H54 (cell line): ENCODE measurements around the gene HTRA3.

ENCODE experiments used
- DNase-seq: peaks from one replicate; pipeline ENCODE4 v3.0.0; 2011; ENCODE audit warnings: low spot score, mixed read lengths; ENCODE audit not compliant: insufficient read length
- FAIRE-seq: peaks from 3 replicates; lab custom pipeline; 2011; peaks lifted over from hg19 to GRCh38; lab: Jason Lieb, UNC
- POLR2A ChIP-seq: IDR thresholded peaks from 2 replicates; pipeline ENCODE4 v1.6.1; 2011; ENCODE audit warnings: low read depth, mild to moderate bottlenecking, low read length

Gene HTRA3

GRCh38 chr4:8287343-8288280, 18.1 kb downstream of the HTRA3 start:
- DNase-seq (no peak), FAIRE-seq (no peak)

GRCh38 chr4:8289151-8289750, 19.7 kb downstream of the HTRA3 start:
- DNase-seq = no peak
- FAIRE-seq = no peak

More at GRCh38 chr4:8287343-8288280, 18.1 kb downstream of the HTRA3 start:
- no peak for TF ChIP-seq POLR2A

DNA sequence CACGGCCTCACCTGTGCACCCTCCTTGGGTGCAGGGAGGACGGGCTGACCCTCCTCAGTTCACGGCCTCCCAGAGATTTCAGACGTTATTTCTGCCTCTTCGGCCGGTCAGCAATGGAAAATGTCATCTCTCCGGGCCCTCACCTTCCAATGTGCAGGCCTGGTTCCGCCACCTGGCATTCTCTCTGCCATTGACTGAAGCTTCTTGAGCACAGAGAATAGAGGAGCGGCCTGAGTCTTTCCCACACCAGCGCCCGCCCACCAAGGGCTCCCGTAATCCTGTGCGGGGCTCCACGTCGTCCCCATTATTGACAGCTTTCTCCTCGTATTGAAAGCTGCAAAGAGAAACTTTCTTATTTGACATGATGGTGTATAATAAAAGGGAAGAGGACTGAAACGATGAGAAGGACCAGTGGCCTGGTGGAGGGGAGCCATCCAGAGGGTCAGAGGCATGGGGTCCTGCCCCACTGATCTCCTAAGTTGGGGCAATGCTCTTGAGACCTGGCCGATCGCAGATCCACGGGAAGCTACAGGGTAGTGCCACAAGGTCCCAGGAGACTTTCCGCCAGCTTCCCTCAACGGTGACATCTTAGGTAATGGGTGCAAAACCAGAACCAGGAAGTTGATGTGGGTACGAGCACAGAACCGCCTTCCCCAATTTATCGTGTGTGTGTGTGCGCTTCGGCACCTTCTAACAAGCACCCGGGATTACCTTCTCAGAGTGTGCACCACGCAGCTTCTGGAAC, 20.6 kb downstream of the HTRA3 start:
- FAIRE-seq (no peak), DNase-seq (no peak)
- no peak for TF ChIP-seq POLR2A

More at GRCh38 chr4:8289151-8289750, 19.7 kb downstream of the HTRA3 start:
- TF ChIP-seq POLR2A = no peak

DNA sequence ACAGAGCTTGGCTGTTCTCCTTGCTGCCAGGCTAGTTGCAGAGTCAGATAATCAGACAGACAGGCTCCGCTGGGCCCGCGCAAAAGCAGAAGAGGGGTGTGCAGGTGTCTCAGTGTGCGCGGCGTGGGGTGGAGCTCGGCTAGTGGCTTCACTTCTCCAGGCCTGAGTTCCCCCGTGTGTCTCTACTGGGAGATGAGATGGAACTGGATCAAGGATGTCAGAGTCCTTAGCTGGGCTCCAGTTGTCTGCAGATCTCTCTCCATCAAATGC, 21.1 kb downstream of the HTRA3 start:
- no peak for TF ChIP-seq POLR2A
- DNase-seq (no peak), FAIRE-seq (no peak)

- no peak for TF ChIP-seq POLR2A
- FAIRE-seq = no peak
Measured at GRCh38 chr4:8291036-8291682, 21.6 kb downstream of the HTRA3 start.

GRCh38 chr4:8291701-8292477, 22.3 kb downstream of the HTRA3 start:
- FAIRE-seq = no peak
- no peak for TF ChIP-seq POLR2A

More at GRCh38 chr4:8291036-8291682, 21.6 kb downstream of the HTRA3 start:
- DNase-seq = no peak

GRCh38 chr4:8292478-8293107, 23.0 kb downstream of the HTRA3 start:
- TF ChIP-seq POLR2A = no peak
- DNase-seq (no peak), FAIRE-seq (no peak)

More at GRCh38 chr4:8291701-8292477, 22.3 kb downstream of the HTRA3 start:
- DNase-seq = no peak

GRCh38 chr4:8293131-8293975, 23.8 kb downstream of the HTRA3 start:
- FAIRE-seq (no peak), DNase-seq (no peak)
- TF ChIP-seq POLR2A = no peak

DNA sequence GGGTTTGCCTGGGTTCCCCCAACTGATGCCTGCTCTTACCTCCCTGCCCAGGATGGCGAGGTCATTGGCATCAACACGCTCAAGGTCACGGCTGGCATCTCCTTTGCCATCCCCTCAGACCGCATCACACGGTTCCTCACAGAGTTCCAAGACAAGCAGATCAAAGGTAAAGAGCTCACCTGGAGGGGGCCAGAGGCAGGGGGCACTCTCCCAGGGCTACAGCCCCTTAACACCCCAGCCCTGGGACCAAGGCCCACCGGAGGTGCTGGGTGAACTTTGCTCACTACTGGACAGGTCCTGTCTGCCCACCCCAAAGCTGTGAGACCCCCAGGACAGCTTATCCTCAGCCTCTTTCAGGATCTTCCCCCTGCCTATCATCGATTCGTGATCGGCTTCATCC, 24.5 kb downstream of the HTRA3 start:
- no peak for FAIRE-seq

GRCh38 chr4:8294775-8295174, 25.2 kb downstream of the HTRA3 start:
- TF ChIP-seq POLR2A = no peak

More for the DNA sequence above, 24.5 kb downstream of the HTRA3 start:
- TF ChIP-seq POLR2A = no peak
- DNase-seq = no peak

GRCh38 chr4:8295471-8295870, 25.9 kb downstream of the HTRA3 start:
- no peak for DNase-seq
- FAIRE-seq = no peak
- TF ChIP-seq POLR2A = no peak

More at GRCh38 chr4:8294775-8295174, 25.2 kb downstream of the HTRA3 start:
- FAIRE-seq = no peak
- DNase-seq = no peak

DNA sequence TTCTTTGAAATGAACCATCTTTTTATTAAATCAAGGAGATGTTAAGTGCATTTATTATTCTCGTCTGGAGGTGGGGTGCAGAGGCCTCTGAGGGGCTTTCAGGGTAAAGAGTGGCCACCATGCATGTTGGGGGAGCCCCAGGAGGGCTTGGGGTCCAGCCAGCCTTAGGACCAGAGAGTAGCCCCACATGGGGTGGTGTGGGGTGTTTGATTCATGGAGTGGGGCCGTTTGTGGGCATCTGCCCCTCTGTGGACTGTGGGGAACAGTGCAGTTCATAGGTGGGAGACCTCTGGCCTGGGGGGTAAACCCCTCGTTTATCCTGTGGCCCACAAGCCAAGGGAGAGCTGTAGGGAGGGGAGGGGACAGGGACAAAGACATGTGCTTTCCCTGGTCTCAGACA, 26.9 kb downstream of the HTRA3 start:
- no peak for FAIRE-seq
- no peak for TF ChIP-seq POLR2A

More for the DNA sequence above, 26.9 kb downstream of the HTRA3 start:
- no peak for DNase-seq
